ENCODE data around the gene MFSD8.
"Not testable (repeated sequence)": the region's sequence is repeated elsewhere in the genome, so short reads cannot be mapped to it uniquely, and the experiment has no call there.

Gene MFSD8

GRCh38 chr4:127965062-127965802 is at the start of gene MFSD8, which contains the start of gene ABHD18:
Gene MFSD8 (minus strand): TSS chr4:127965173. CDS start chr4:127965133, 40 bp downstream.
Gene ABHD18 (plus strand): TSS chr4:127965406. CDS start chr4:127982956, 17,550 bp downstream.
- no peaks in the 10 kb centered on the region for H3K9me3 ChIP-seq (ENCODE audit: control insufficient read depth in 2 of 2, low read length in 2 of 2)
- no peaks in the 10 kb centered on the region for H3K27me3 ChIP-seq (ENCODE audit: control insufficient read depth in 1 of 2, insufficient read depth in 2 of 2, low read length in 2 of 2)
- H3K4me3 ChIP-seq (ENCODE audit: low read length in 2 of 2) = peak within 1 kb of the TSS; percentile 86 to 99
- peak within 1 kb of the TSS; percentile 96 to 98 for H3K9ac ChIP-seq (ENCODE audit: low read length in 2 of 2)
- H3K36me3 ChIP-seq (ENCODE audit: control insufficient read depth in 2 of 2, insufficient read depth in 2 of 2, low read length in 2 of 2) = no peaks in the 10 kb centered on the region
- H3K4me1 ChIP-seq (ENCODE audit: control insufficient read depth, insufficient read depth, low read length) = peaks cover 4% of the 10 kb centered on the region
- peak within 1 kb of the TSS; percentile 94 for H3K27ac ChIP-seq (ENCODE audit: low read length)

GRCh38 chr4:128009428-128009827 is 44.5 kb upstream of the MFSD8 start:
- H3K27ac ChIP-seq (ENCODE audit: low read length) = no peak overlapping the region
- H3K4me1 ChIP-seq (ENCODE audit: control insufficient read depth, insufficient read depth, low read length) = no peaks in the 10 kb centered on the region
- H3K27me3 ChIP-seq (ENCODE audit: control insufficient read depth in 1 of 2, insufficient read depth in 2 of 2, low read length in 2 of 2) = no peaks in the 10 kb centered on the region
- H3K4me3 ChIP-seq (ENCODE audit: low read length in 2 of 2) = no peak overlapping the region
- H3K9me3 ChIP-seq (ENCODE audit: control insufficient read depth in 2 of 2, low read length in 2 of 2) = no peaks in the 10 kb centered on the region
- peaks cover 0 to 11% of the 10 kb centered on the region in 2 donors for H3K36me3 ChIP-seq (ENCODE audit: control insufficient read depth in 2 of 2, insufficient read depth in 2 of 2, low read length in 2 of 2)
- no peak overlapping the region for H3K9ac ChIP-seq (ENCODE audit: low read length in 2 of 2)

- H3K36me3 ChIP-seq (ENCODE audit: control insufficient read depth in 2 of 2, insufficient read depth in 2 of 2, low read length in 2 of 2) = peaks cover 0 to 4% of the 10 kb centered on the region in 2 donors
- H3K9ac ChIP-seq (ENCODE audit: low read length in 2 of 2) = no peak overlapping the region
- no peaks in the 10 kb centered on the region for H3K27me3 ChIP-seq (ENCODE audit: control insufficient read depth in 1 of 2, insufficient read depth in 2 of 2, low read length in 2 of 2)
- no peaks in the 10 kb centered on the region for H3K4me1 ChIP-seq (ENCODE audit: control insufficient read depth, insufficient read depth, low read length)
- H3K9me3 ChIP-seq (ENCODE audit: control insufficient read depth in 2 of 2, low read length in 2 of 2) = no peaks in the 10 kb centered on the region
- no peak overlapping the region for H3K27ac ChIP-seq (ENCODE audit: low read length)
- no peak overlapping the region for H3K4me3 ChIP-seq (ENCODE audit: low read length in 2 of 2)
Observed at GRCh38 chr4:128006592-128006991, 41.6 kb upstream of the MFSD8 start.

GRCh38 chr4:127997534-127998388 is 32.8 kb upstream of the MFSD8 start:
- Histone ChIP-seq H3K36me3 (ENCODE audit: control insufficient read depth in 2 of 2, insufficient read depth in 2 of 2, low read length in 2 of 2) (peaks cover 0 to 4% of the 10 kb centered on the region in 2 donors), H3K27ac (ENCODE audit: low read length) (no peak overlapping the region), H3K9me3 (ENCODE audit: control insufficient read depth in 2 of 2, low read length in 2 of 2) (peaks cover 0 to 5% of the 10 kb centered on the region in 2 donors), H3K9ac (ENCODE audit: low read length in 2 of 2) (no peak overlapping the region), H3K27me3 (ENCODE audit: control insufficient read depth in 1 of 2, insufficient read depth in 2 of 2, low read length in 2 of 2) (no peaks in the 10 kb centered on the region), H3K4me1 (ENCODE audit: control insufficient read depth, insufficient read depth, low read length) (no peaks in the 10 kb centered on the region), H3K4me3 (ENCODE audit: low read length in 2 of 2) (no peak overlapping the region)

- H3K4me1 ChIP-seq (ENCODE audit: control insufficient read depth, insufficient read depth, low read length); H3K9me3 ChIP-seq (ENCODE audit: control insufficient read depth in 2 of 2, low read length in 2 of 2); H3K4me3 ChIP-seq (ENCODE audit: low read length in 2 of 2); H3K27ac ChIP-seq (ENCODE audit: low read length); H3K36me3 ChIP-seq (ENCODE audit: control insufficient read depth in 2 of 2, insufficient read depth in 2 of 2, low read length in 2 of 2); H3K9ac ChIP-seq (ENCODE audit: low read length in 2 of 2); H3K27me3 ChIP-seq (ENCODE audit: control insufficient read depth in 1 of 2, insufficient read depth in 2 of 2, low read length in 2 of 2): not testable (repeated sequence)
Observed at GRCh38 chr4:127996521-127996920, 31.5 kb upstream of the MFSD8 start.

- no peaks in the 10 kb centered on the region for H3K27me3 ChIP-seq (ENCODE audit: control insufficient read depth in 1 of 2, insufficient read depth in 2 of 2, low read length in 2 of 2)
- H3K36me3 ChIP-seq (ENCODE audit: control insufficient read depth in 2 of 2, insufficient read depth in 2 of 2, low read length in 2 of 2) = peaks cover 0 to 4% of the 10 kb centered on the region in 2 donors
- H3K9me3 ChIP-seq (ENCODE audit: control insufficient read depth in 2 of 2, low read length in 2 of 2) = peaks cover 0 to 5% of the 10 kb centered on the region in 2 donors
- no peaks in the 10 kb centered on the region for H3K4me1 ChIP-seq (ENCODE audit: control insufficient read depth, insufficient read depth, low read length)
- no peak overlapping the region for H3K4me3 ChIP-seq (ENCODE audit: low read length in 2 of 2)
- H3K27ac ChIP-seq (ENCODE audit: low read length) = no peak overlapping the region
- no peak overlapping the region for H3K9ac ChIP-seq (ENCODE audit: low read length in 2 of 2)
Observed at GRCh38 chr4:127995776-127996175, 30.8 kb upstream of the MFSD8 start.

GRCh38 chr4:127993151-127993550 is 28.2 kb upstream of the MFSD8 start:
- peaks cover 0 to 7% of the 10 kb centered on the region in 2 donors for H3K36me3 ChIP-seq (ENCODE audit: control insufficient read depth in 2 of 2, insufficient read depth in 2 of 2, low read length in 2 of 2)
- no peaks in the 10 kb centered on the region for H3K9me3 ChIP-seq (ENCODE audit: control insufficient read depth in 2 of 2, low read length in 2 of 2)
- H3K27ac ChIP-seq (ENCODE audit: low read length) = no peak overlapping the region
- no peaks in the 10 kb centered on the region for H3K4me1 ChIP-seq (ENCODE audit: control insufficient read depth, insufficient read depth, low read length)
- H3K9ac ChIP-seq (ENCODE audit: low read length in 2 of 2) = no peak overlapping the region
- H3K27me3 ChIP-seq (ENCODE audit: control insufficient read depth in 1 of 2, insufficient read depth in 2 of 2, low read length in 2 of 2) = no peaks in the 10 kb centered on the region
- H3K4me3 ChIP-seq (ENCODE audit: low read length in 2 of 2) = no peak overlapping the region

GRCh38 chr4:127988638-127989037 is 23.7 kb upstream of the MFSD8 start:
- no peak overlapping the region for H3K27ac ChIP-seq (ENCODE audit: low read length)

GRCh38 chr4:127985989-127986388 is 21.0 kb upstream of the MFSD8 start:
- Histone ChIP-seq H3K36me3 (ENCODE audit: control insufficient read depth in 2 of 2, insufficient read depth in 2 of 2, low read length in 2 of 2) (peaks cover 0 to 10% of the 10 kb centered on the region in 2 donors), H3K9me3 (ENCODE audit: control insufficient read depth in 2 of 2, low read length in 2 of 2) (no peaks in the 10 kb centered on the region), H3K9ac (ENCODE audit: low read length in 2 of 2) (no peak overlapping the region), H3K4me1 (ENCODE audit: control insufficient read depth, insufficient read depth, low read length) (no peaks in the 10 kb centered on the region), H3K27ac (ENCODE audit: low read length) (no peak overlapping the region), H3K27me3 (ENCODE audit: control insufficient read depth in 1 of 2, insufficient read depth in 2 of 2, low read length in 2 of 2) (no peaks in the 10 kb centered on the region), H3K4me3 (ENCODE audit: low read length in 2 of 2) (no peak overlapping the region)

More at GRCh38 chr4:127988638-127989037, 23.7 kb upstream of the MFSD8 start:
- Histone ChIP-seq H3K27me3 (ENCODE audit: control insufficient read depth in 1 of 2, insufficient read depth in 2 of 2, low read length in 2 of 2) (no peaks in the 10 kb centered on the region), H3K9me3 (ENCODE audit: control insufficient read depth in 2 of 2, low read length in 2 of 2) (no peaks in the 10 kb centered on the region), H3K4me1 (ENCODE audit: control insufficient read depth, insufficient read depth, low read length) (no peaks in the 10 kb centered on the region), H3K4me3 (ENCODE audit: low read length in 2 of 2) (no peak overlapping the region), H3K9ac (ENCODE audit: low read length in 2 of 2) (no peak overlapping the region), H3K36me3 (ENCODE audit: control insufficient read depth in 2 of 2, insufficient read depth in 2 of 2, low read length in 2 of 2) (peaks cover 0 to 10% of the 10 kb centered on the region in 2 donors)

- Histone ChIP-seq H3K9me3 (ENCODE audit: control insufficient read depth in 2 of 2, low read length in 2 of 2) (no peaks in the 10 kb centered on the region), H3K27me3 (ENCODE audit: control insufficient read depth in 1 of 2, insufficient read depth in 2 of 2, low read length in 2 of 2) (no peaks in the 10 kb centered on the region), H3K4me1 (ENCODE audit: control insufficient read depth, insufficient read depth, low read length) (no peaks in the 10 kb centered on the region), H3K9ac (ENCODE audit: low read length in 2 of 2) (no peak overlapping the region), H3K4me3 (ENCODE audit: low read length in 2 of 2) (no peak overlapping the region), H3K36me3 (ENCODE audit: control insufficient read depth in 2 of 2, insufficient read depth in 2 of 2, low read length in 2 of 2) (peaks cover 0 to 7% of the 10 kb centered on the region in 2 donors), H3K27ac (ENCODE audit: low read length) (no peak overlapping the region)
Observed at GRCh38 chr4:127982445-127982844, 17.5 kb upstream of the MFSD8 start.
